ENCODE data around the gene IGSF8. TPM values are rescaled to one million over a fixed set of nuclear protein-coding genes. Genes with fewer than 3 reads are reported as not detected.
A peak's percentile ranks its signal among the peaks of the same experiment; 100 is the strongest.
"Not testable (repeated sequence)": the region's sequence is repeated elsewhere in the genome, so short reads cannot be mapped to it uniquely, and the experiment has no call there.

Gene IGSF8
- total RNA-seq, 1 donor from 2014 or later = 19.2 TPM

GRCh38 chr1:160052936-160053335 lies 45.5 kb downstream of the IGSF8 start:
- ATAC-seq (no peak), DNase-seq (no peak)
- intact Hi-C loops (cut with micrococcal nuclease) = no loop called here

DNA sequence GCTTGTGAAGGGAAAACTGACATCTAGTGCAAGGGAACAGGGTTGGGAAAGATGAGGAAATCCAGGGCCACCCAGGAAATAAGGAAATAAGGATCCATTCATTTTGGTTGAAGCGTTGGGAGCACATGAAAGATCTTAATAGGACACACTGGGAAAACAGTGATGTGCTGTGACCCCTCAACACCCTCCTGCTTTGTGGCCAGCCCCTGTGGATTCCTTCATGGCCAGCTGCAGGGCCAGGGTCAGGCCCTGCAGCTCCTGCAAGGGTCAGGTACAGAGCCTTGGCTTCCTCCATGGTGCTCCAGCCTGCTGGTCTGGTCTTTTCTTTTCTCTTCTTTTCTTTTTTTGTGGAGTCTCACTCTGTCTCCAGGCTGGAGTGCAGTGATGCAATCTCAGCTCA lies 47.8 kb downstream of the IGSF8 start:
- DNase-seq (no peak), ATAC-seq (no peak)
- intact Hi-C loops (cut with micrococcal nuclease) = no loop called here

DNA sequence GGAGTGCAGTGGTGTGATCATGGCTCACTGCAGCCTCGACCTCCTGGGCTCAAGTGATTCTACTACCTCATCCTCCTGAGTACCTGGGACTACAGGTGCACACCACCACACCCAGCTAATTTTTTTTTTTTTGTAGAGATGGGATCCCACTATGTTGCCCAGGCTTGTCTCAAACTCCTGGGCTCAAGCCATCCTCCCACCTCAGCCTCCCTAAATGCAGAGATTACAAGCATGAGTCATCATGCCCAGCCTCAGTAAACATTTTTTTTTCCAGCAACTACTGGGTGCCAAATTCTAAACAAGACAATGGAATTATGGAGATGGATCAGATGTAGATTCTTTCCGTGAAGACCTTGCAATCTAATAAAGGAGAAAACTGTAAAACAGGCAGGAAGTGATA lies 48.2 kb downstream of the IGSF8 start:
- intact Hi-C loops (cut with micrococcal nuclease); ATAC-seq: not testable (repeated sequence)

DNA sequence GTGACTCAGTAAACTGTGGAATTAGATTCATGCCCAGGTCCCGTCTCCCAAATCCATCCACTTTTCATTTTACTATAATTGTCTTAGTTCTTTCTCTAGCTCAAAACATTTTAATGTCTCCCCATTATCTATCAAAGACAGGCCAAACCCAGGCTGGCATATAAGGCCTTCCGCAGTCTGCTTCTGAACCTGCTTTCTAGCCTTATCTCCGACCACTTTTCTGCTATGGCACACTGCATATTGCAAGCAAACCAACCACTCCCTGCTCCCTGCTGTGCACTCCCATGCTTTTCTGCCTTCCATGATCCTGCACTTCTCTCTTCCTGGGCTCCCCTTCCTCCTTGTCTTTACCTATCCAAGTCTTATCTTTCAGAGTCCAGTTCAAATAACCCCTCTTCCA lies 49.3 kb downstream of the IGSF8 start:
- no peak for DNase-seq
- ATAC-seq = no peak
- intact Hi-C loops (cut with micrococcal nuclease) = no loop called here

More for the DNA sequence above, 48.2 kb downstream of the IGSF8 start:
- not testable (repeated sequence) for DNase-seq

- intact Hi-C loops (cut with micrococcal nuclease) = no loop called here
- DNase-seq = no peak
- no peak for ATAC-seq
Measured at GRCh38 chr1:160048335-160048734, 50.1 kb downstream of the IGSF8 start.

- no peak for ATAC-seq
- intact Hi-C loops (cut with micrococcal nuclease) = no loop called here
Measured at GRCh38 chr1:160047111-160047991, 51.1 kb downstream of the IGSF8 start.

GRCh38 chr1:160046494-160047110 lies 51.8 kb downstream of the IGSF8 start:
- intact Hi-C loops (cut with micrococcal nuclease) = no loop called here
- ATAC-seq (peak; percentile 88), DNase-seq (peak; percentile 58)

More at GRCh38 chr1:160047111-160047991, 51.1 kb downstream of the IGSF8 start:
- DNase-seq = no peak

- ATAC-seq = no peak
- no peak for DNase-seq
- intact Hi-C loops (cut with micrococcal nuclease) = no loop called here
Measured at GRCh38 chr1:160045653-160046052, 52.8 kb downstream of the IGSF8 start.

- DNase-seq (no peak), ATAC-seq (no peak)
- intact Hi-C loops (cut with micrococcal nuclease) = no loop called here
Measured at GRCh38 chr1:160043543-160043942, 54.9 kb downstream of the IGSF8 start.

Other genes with a start within 250 kb of the IGSF8 start
- not detected for gene VSIG8, start 236.0 kb downstream of the IGSF8 start, total RNA-seq
- 1.7 TPM for gene CFAP45, start 198.5 kb downstream of the IGSF8 start, total RNA-seq
- gene TAGLN2, start 173.1 kb downstream of the IGSF8 start, total RNA-seq = 104 TPM
- 0.79 TPM for gene IGSF9, start 153.0 kb downstream of the IGSF8 start, total RNA-seq
- gene SLAMF9, start 144.4 kb downstream of the IGSF8 start, total RNA-seq = not detected
- gene PIGM, start 66.6 kb downstream of the IGSF8 start, total RNA-seq = 2.4 TPM
- gene KCNJ10, start 28.5 kb downstream of the IGSF8 start, total RNA-seq = not detected
- gene KCNJ9, start 17.1 kb downstream of the IGSF8 start, total RNA-seq = not detected
- gene ATP1A2, start 17.1 kb upstream of the IGSF8 start, total RNA-seq = 243 TPM
- gene ATP1A4, start 53.0 kb upstream of the IGSF8 start, total RNA-seq = not detected
- gene CASQ1, start 92.0 kb upstream of the IGSF8 start, total RNA-seq = 20.0 TPM
- 277 TPM for gene PEA15, start 106.8 kb upstream of the IGSF8 start, total RNA-seq
- 145 TPM for gene DCAF8, start 163.9 kb upstream of the IGSF8 start, total RNA-seq
- 96.2 TPM for gene PEX19, start 186.5 kb upstream of the IGSF8 start, total RNA-seq
- gene COPA, start 244.6 kb upstream of the IGSF8 start, total RNA-seq = 93.0 TPM
- 60.7 TPM for gene NCSTN, start 244.8 kb upstream of the IGSF8 start, total RNA-seq